ENCODE measurements around the gene NAGS. TPM values are rescaled to one million over a fixed set of nuclear protein-coding genes. Genes with fewer than 3 reads are reported as not detected.
"Not testable (repeated sequence)": the region's sequence is repeated elsewhere in the genome, so short reads cannot be mapped to it uniquely, and the experiment has no call there.

NAGS gene
- total RNA-seq, 1 donor from 2014 or later = 0.41 TPM

- no peak for DNase-seq (ENCODE audit: low spot score in 2 of 2)
- FAIRE-seq = no peak
Measured at GRCh38 chr17:44005527-44006271, 1.3 kb downstream of the NAGS start.

GRCh38 chr17:44006272-44006597 lies 1.8 kb downstream of the NAGS start:
- no peak for DNase-seq (ENCODE audit: low spot score in 2 of 2)
- FAIRE-seq = no peak

GRCh38 chr17:44006598-44007345 lies 2.4 kb downstream of the NAGS start:
- FAIRE-seq (no peak), DNase-seq (ENCODE audit: low spot score in 2 of 2) (peak; percentile 75 to 93)

- FAIRE-seq = no peak
- DNase-seq (ENCODE audit: low spot score in 2 of 2) = no peak
Measured at GRCh38 chr17:44007346-44008204, 3.2 kb downstream of the NAGS start.

GRCh38 chr17:44008205-44008909 lies 3.9 kb downstream of the NAGS start:
- DNase-seq (ENCODE audit: low spot score in 2 of 2) = no peak
- no peak for FAIRE-seq

- FAIRE-seq = no peak
Measured at GRCh38 chr17:44010966-44011647, 6.7 kb downstream of the NAGS start.

GRCh38 chr17:44011876-44012275 lies 7.5 kb downstream of the NAGS start:
- DNase-seq (ENCODE audit: low spot score in 2 of 2) (no peak), FAIRE-seq (no peak)

More at GRCh38 chr17:44010966-44011647, 6.7 kb downstream of the NAGS start:
- DNase-seq (ENCODE audit: low spot score in 2 of 2) = no peak

GRCh38 chr17:44012391-44012790 lies 8.0 kb downstream of the NAGS start:
- FAIRE-seq (no peak), DNase-seq (ENCODE audit: low spot score in 2 of 2) (no peak)

GRCh38 chr17:44012874-44013273 lies 8.5 kb downstream of the NAGS start:
- FAIRE-seq = no peak

GRCh38 chr17:44014133-44014436 lies 9.7 kb downstream of the NAGS start:
- DNase-seq (ENCODE audit: low spot score in 2 of 2) (no peak), FAIRE-seq (no peak)

More at GRCh38 chr17:44012874-44013273, 8.5 kb downstream of the NAGS start:
- DNase-seq (ENCODE audit: low spot score in 2 of 2) = no peak

- FAIRE-seq (no peak), DNase-seq (ENCODE audit: low spot score in 2 of 2) (peak; percentile 88 to 98)
Measured at GRCh38 chr17:44014437-44015172, 10.2 kb downstream of the NAGS start, which contains the start of gene TMEM101. Gene TMEM101 (minus strand): TSS chr17:44014963. CDS start chr17:44014952, 11 bp downstream.

GRCh38 chr17:44021227-44021626 lies 16.8 kb downstream of the NAGS start:
- FAIRE-seq; DNase-seq (ENCODE audit: low spot score in 2 of 2): not testable (repeated sequence)

- DNase-seq (ENCODE audit: low spot score in 2 of 2) (no peak), FAIRE-seq (no peak)
Measured at GRCh38 chr17:44022246-44022645, 17.8 kb downstream of the NAGS start.

GRCh38 chr17:44023545-44024270 lies 19.3 kb downstream of the NAGS start:
- FAIRE-seq (no peak), DNase-seq (ENCODE audit: low spot score in 2 of 2) (no peak)

- FAIRE-seq (no peak), DNase-seq (ENCODE audit: low spot score in 2 of 2) (no peak)
Measured at GRCh38 chr17:44024271-44024663, 19.8 kb downstream of the NAGS start.

GRCh38 chr17:44024853-44025252 lies 20.4 kb downstream of the NAGS start:
- DNase-seq (ENCODE audit: low spot score in 2 of 2) = no peak
- no peak for FAIRE-seq

- DNase-seq (ENCODE audit: low spot score in 2 of 2) (no peak), FAIRE-seq (no peak)
Measured at GRCh38 chr17:44029736-44030135, 25.3 kb downstream of the NAGS start.

GRCh38 chr17:44030482-44030881 lies 26.1 kb downstream of the NAGS start:
- DNase-seq (ENCODE audit: low spot score in 2 of 2) (no peak), FAIRE-seq (no peak)

Data from frontal cortex (tissue), 4 donors.